GM19240 (cell line): Measurements from ENCODE around the gene ITIH3.

ENCODE experiments used
- DNase-seq: peaks from one replicate; pipeline ENCODE4 v3.0.0; 2011; ENCODE audit warnings: low spot score; ENCODE audit not compliant: insufficient read length

The ITIH3 gene

GRCh38 chr3:52793702-52794611, 639 bp upstream of the ITIH3 start:
- DNase-seq: no peak

GRCh38 chr3:52795298-52795900, 803 bp downstream of the ITIH3 start:
- no peak for DNase-seq

GRCh38 chr3:52796411-52796810, 1.8 kb downstream of the ITIH3 start:
- DNase-seq: no peak

GRCh38 chr3:52798376-52798977, 3.9 kb downstream of the ITIH3 start:
- DNase-seq: no peak

GRCh38 chr3:52798978-52799476, 4.4 kb downstream of the ITIH3 start:
- peak; percentile 50 for DNase-seq

GRCh38 chr3:52800079-52800478, 5.5 kb downstream of the ITIH3 start:
- no peak for DNase-seq

- no peak for DNase-seq
Observed at GRCh38 chr3:52801839-52802238, 7.2 kb downstream of the ITIH3 start.

GRCh38 chr3:52805270-52806039, 10.9 kb downstream of the ITIH3 start:
- DNase-seq: no peak

- DNase-seq: no peak
Observed at GRCh38 chr3:52809149-52809548, 14.6 kb downstream of the ITIH3 start.

GRCh38 chr3:52809662-52810377, 15.2 kb downstream of the ITIH3 start:
- DNase-seq: no peak

- DNase-seq: no peak
Observed at GRCh38 chr3:52810923-52811322, 16.3 kb downstream of the ITIH3 start.

GRCh38 chr3:52811452-52812011, 16.9 kb downstream of the ITIH3 start:
- no peak for DNase-seq

- no peak for DNase-seq
Observed at GRCh38 chr3:52813810-52814209, 19.2 kb downstream of the ITIH3 start.

- no peak for DNase-seq
Observed at GRCh38 chr3:52816199-52816598, 21.6 kb downstream of the ITIH3 start.

- no peak for DNase-seq
Observed at GRCh38 chr3:52816654-52817053, 22.1 kb downstream of the ITIH3 start.

GRCh38 chr3:52817221-52817620, 22.6 kb downstream of the ITIH3 start:
- DNase-seq: no peak

- no peak for DNase-seq
Observed at GRCh38 chr3:52817860-52818259, 23.3 kb downstream of the ITIH3 start.

- no peak for DNase-seq
Observed at GRCh38 chr3:52819936-52820335, 25.3 kb downstream of the ITIH3 start.

- peak; percentile 36 for DNase-seq
Observed at GRCh38 chr3:52820736-52821135, 26.1 kb downstream of the ITIH3 start.

- DNase-seq: no peak
Observed at GRCh38 chr3:52822363-52822762, 27.8 kb downstream of the ITIH3 start.
